SU-DHL-6 (cell line): ENCODE results near the gene SDC3.

ENCODE experiments used
- CTCF ChIP-seq: fragments of 200-600 bp; sonication (generic); IDR thresholded peaks from one replicate; pipeline ENCODE4 v1.5.1; 2017; ENCODE audit warnings: antibody characterized with exemption, mild to moderate bottlenecking, low read length, moderate library complexity; ENCODE audit not compliant: insufficient read depth, poor library complexity, severe bottlenecking
- EZH2phosphoT487 ChIP-seq: fragments of 200-600 bp; sonication (generic), shearing (Covaris generic); conservative IDR thresholded peaks from 2 replicates; pipeline ENCODE4 v1.6.1; 2018; ENCODE audit warnings: mild to moderate bottlenecking, antibody characterized with exemption, low read length, moderate library complexity, mixed read lengths

- TF ChIP-seq CTCF (no peak), EZH2phosphoT487 (no peak)
These were observed 63.2 kb downstream of the SDC3 start for GRCh38 chr1:30845237-30845903.
